HG03064 (cell line): ENCODE measurements around the gene DTX1.
"Not testable (repeated sequence)": the region's sequence is repeated elsewhere in the genome, so short reads cannot be mapped to it uniquely, and the experiment has no call there.

ENCODE experiments used
- ATAC-seq: cut with Tn5 transposase; IDR thresholded peaks from one replicate; pipeline ENCODE4 v1.9.1; 2021; ENCODE audit warnings: low read depth; ENCODE audit not compliant: unreplicated experiment

Gene DTX1

GRCh38 chr12:113134521-113134951 is 78.0 kb downstream of the DTX1 start:
- no peak for ATAC-seq

DNA sequence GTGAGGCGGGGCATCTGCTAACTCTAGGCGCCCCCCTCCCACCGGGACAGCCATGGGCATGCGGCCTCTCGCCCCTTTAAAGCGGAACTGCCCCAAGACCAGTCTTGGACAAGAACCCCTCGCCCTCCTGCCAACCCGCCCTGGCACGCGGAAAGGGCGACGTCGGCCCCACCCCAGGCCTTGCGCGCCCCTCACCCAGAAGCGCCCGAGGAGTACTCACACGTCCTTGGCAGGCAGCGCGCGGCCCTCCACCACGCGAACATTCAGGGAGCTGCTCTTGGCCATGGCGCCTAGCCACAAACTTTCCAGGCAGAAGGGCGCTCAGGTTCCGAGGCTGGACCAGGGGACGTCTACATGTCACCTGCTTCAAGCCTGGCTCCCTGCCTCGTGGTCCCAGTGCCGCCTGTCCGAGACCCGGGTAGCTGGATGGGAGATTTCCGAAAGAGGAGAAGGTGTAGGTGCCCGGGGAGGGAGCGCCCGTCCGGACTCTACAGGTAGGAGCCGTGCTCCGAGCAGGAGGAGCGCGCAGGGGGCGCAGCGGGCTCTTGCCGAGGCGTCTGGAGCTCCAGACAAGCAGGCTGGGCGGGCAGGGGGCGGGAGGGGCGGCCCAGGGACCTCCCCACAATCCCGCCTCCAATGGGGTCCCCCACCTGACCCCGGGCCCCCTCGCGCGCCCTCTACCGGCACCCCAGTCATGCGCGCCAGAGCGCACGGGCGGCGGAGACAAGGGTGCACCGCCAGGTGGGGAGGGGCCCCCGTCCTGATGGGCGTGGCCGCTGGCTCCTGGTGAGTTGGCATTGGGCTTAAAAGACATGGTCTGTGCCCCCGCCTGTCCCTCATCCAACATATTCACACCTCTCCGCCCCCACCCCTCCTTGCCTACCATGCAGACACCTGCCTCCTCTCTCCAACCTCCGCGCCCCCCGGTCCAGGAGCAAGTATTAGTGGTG is 78.9 kb downstream of the DTX1 start, which contains the start of gene RASAL1:
Gene RASAL1 (minus strand): TSS at position 584 of the 950 bp plus-strand sequence. CDS start 299 bp downstream, at position 285.
- ATAC-seq: no peak

DNA sequence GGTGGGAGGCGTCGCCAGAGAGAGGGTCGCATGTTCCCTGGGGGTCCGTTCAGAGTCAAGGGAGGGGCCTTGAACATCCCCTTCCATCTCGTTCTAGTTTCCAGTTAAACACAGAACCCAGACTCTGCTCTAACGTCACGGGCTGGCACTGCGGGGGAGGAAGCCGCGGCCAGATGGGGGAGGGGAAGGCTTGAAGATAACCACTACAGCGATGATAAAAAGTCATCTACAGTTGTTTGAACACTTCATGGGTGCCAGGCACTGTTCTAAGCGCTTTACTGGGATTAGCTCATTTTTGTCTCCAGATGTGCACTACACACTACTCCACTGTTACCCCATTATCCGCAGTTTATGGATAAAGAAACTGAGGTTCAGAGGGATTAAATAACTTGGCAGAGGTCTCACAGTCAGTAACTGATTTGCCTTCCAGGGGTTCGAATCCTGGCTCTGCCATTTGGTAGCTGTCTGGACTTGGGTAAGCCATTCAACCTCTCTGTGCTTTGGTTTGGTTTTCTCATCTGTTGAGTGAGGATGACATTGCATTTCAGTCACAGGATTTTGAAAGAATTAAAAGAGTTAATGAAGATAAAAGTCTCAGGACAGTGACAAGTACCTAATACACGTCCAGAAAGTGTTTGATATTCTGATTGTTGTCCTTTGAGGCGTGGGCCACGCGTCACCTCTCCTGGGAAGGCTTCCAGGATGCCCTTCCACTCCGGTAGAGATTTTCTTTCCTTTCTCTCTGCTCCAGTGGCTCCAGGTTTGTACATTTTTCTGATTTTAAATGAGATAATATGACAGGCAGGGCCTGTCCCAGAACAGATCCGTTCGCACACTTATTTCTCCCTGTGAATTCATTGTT is 79.8 kb downstream of the DTX1 start:
- no peak for ATAC-seq

GRCh38 chr12:113136990-113137511 is 80.5 kb downstream of the DTX1 start:
- ATAC-seq: no peak

GRCh38 chr12:113137861-113138783 is 81.6 kb downstream of the DTX1 start:
- no peak for ATAC-seq

- ATAC-seq: no peak
Measured at GRCh38 chr12:113138826-113139225, 82.3 kb downstream of the DTX1 start.

GRCh38 chr12:113140706-113141105 is 84.2 kb downstream of the DTX1 start:
- no peak for ATAC-seq

DNA sequence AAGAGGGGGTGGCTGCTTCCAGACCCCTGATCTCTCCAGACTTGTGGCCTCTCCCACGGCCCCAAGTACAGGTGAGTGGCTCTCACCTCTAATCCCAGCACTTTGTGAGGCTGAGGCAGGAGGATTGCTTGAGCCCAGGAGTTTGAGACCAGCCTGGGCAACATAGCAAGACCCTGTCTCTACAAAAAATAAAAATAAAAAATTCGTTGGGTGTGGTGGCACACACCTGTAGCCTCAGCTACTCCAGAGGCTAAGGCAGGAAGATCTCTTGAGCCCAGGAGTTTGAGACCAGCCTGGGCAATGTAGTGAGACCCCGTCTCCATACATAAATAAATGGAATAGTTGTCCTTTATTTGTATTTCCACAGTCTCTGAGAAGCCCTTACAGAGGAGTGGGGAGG is 85.2 kb downstream of the DTX1 start:
- not testable (repeated sequence) for ATAC-seq

- ATAC-seq: no peak
Measured at GRCh38 chr12:113142173-113142885, 85.8 kb downstream of the DTX1 start.

GRCh38 chr12:113142886-113143332 is 86.4 kb downstream of the DTX1 start:
- ATAC-seq: no peak

GRCh38 chr12:113143959-113144358 is 87.4 kb downstream of the DTX1 start:
- no peak for ATAC-seq

DNA sequence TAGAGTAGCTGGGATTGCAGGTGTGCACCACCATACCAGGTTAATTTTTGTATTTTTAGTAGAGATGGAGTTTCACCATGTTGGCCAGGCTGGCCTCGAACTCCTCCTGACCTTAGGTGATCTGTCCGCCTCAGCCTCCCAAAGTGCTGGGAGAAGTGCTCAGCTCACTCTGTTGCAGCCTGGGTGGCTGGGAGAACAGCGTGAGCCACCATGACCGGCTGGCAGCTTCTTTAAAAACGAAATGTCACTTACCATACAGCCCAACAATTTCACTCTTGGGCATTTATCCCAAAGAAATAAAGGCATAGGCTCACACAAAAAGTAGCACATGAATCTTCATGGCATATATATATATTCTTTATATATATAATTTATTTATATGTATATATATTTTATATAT is 88.3 kb downstream of the DTX1 start:
- ATAC-seq: no peak

- ATAC-seq: no peak
Measured at GRCh38 chr12:113145720-113146551, 89.4 kb downstream of the DTX1 start.

DNA sequence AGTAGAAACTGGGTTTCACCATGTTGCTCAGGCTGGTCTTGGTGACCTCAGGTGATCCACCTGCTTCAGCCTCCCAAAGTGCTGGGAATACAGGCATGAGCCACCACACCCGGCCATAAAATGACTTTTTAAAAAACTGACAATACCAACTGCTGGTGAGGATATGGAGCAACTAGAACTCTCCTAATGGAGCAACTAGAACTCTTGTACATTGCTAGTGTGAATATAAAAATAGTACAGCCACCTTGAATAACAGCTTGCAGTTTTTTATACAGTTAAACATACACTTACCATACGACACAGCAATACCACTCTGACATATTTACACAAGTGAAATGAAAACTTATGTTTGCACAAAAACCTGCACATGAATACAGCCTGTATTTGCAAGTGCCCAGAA is 90.5 kb downstream of the DTX1 start:
- no peak for ATAC-seq
